Activated CD4-positive, alpha-beta T cell treated with anti-CD3 and anti-CD28 coated beads, Interleukin-2, amount 50 U/mL, for 16 hours (primary cell): Measurements from ENCODE around the gene CTIF.

ENCODE experiments used
- DNase-seq: peaks from one replicate; pipeline ENCODE4 v3.0.0-alpha.2; 2020

Gene CTIF

DNA sequence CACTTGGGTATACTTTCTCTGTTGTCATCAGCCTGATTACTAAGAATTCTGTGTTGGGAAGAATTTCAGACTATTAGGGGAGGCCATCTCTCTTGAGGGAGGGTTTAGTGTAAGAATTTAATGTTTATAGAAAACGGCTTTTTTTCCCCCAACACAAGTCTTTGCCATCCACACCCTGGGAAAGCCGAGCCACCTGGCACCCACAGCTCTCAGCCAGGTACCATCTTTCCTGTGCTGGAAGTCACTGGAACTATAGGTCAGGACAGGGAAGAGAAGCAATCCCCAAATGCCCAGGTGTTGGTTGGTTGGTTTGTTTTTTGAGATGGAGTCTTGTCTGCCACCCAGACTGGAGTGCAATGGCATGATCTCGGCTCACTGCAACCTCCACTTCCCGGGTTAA lies 256.9 kb downstream of the CTIF start:
- no peak for DNase-seq

DNA sequence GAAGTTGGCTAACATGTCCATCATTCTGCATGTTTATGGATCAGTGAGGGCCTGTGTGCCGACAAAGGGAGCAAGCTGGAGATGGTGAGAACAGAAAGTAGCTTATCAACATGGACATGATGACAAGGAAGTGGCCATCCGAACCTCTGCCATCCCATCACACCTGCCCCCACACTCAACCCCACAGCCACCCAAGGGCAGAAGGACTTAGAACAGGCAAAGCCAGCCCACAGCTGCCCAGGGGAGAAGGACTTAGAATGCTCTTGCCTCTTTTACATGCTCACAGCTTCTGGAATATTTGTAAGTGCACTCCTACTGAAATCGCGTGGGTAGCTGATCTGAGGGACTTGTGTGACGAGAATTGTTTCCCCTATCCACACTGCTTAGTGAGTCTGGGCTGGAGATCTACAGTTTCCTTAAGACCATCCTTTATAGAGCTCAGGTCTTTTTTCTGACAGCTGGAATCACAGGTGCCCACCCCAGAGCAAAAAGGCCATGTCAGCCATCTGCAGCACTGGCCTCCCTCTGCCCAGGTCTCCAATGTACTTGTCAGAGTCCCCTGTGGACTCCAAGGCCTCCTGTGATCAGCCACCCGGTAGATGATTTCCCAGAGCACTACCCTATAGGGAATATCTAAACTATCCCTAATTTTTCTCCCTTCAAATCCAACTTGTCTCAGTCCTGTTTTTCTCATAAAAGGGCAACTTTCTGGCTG lies 257.8 kb downstream of the CTIF start:
- no peak for DNase-seq

DNA sequence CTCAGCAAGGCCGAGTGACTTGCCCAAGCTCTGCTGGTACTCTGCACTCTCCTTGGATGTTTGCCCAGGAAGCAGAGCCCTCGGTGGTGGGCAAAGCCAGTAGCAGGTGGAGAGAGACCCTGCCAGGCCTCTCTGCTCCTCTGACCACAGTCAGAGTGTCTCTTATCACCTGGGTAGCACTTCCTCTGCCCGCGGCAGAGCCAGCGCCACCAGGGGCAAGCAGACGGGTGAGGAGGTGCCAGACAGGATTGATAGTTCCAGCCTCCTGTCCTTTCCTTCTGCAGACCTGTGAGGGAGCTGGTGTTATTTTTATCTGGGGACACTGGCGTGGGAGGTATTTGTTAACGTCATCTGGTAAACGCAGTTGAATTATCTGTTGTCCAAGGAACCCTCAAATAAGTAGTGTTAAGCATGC lies 259.0 kb downstream of the CTIF start:
- DNase-seq, result no peak

DNA sequence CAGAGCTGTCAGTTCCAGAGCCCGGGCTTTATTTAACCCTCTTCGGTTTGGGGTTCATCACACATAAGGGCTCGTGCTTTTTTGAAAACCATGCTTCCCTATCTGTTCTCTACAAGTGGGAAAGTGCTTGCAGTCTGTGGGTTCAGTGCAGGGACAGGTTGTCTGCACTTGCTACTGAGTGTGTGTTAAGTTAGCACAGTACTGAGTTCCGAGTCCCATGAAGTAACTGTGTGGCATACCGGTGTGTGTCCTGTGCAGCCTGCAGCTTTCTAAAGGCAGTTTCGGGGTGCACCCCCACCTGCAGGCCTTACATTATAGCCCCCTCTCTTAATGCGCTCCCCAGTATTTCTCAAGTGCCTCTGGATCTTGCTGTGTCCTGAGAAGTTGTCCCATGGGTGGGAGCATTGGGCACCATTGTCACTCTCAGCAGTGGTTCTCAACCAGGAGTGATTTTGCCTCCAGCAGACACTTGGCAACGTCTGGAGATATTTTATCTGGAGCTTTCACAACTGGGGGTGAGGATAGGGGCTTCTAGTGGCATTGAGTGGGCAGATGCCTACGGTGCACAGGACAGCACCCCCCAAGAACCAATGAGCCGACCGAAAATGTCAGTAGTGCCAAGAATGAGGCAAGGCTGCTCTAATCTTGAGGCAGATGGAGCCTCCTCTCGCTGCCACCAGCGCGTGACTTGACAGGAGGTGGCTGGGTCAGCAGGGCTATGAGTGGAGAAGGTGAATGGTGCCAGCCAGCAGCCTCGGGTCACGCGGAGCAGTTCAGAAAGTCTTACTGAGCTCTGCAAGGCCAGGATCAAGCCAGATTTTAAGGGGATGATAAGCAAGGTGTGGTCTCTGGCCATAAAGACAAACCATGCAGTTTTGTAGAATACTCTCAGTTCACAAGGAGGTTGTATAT lies 259.8 kb downstream of the CTIF start:
- no peak for DNase-seq

DNA sequence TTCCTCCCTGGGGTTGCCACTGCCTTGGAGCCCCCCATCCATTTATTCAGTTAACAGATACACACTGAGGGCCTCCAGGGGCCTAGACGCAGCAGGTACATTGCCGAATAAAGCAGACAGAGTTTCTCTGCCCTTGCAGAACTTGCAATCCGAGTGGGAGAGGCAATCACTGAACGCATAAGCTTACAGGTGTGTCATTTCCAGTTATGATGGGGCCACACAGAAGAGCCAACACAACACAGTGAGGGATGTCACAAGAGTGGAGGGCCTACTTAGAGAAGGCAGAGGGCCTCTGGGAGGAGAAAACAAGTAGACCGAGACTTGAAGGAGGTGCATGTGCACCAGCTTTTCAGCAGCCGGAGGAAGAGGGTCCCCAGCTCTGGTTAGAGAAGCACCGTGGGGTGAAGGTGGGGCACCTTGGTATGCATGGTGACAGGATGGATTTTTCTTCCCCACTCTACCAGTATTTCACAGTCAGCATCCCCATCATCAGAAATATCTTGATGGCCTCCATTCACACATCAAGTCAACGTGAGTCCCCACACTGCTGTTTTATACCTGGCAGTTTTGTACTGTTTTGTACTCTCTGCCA lies 261.0 kb downstream of the CTIF start:
- no peak for DNase-seq

DNA sequence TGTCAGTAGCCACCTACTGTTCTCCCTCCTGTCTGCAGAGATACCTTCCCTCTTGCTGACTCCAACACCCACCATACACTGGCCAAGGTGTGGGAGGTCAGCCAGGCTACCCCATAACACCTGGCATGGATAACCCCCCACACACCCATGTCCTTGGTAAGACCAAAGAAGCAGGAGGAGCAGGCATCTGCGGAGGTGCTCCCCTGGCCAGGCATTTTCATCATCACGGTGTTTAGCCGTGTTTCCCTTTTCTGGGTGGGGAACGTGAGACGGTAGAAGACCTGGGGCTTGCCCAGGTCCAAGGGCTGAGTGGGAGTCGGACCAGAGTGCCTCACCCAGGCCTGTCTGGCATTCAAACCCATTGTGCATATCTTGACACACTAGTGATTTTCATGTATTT lies 261.6 kb downstream of the CTIF start:
- no peak for DNase-seq

DNA sequence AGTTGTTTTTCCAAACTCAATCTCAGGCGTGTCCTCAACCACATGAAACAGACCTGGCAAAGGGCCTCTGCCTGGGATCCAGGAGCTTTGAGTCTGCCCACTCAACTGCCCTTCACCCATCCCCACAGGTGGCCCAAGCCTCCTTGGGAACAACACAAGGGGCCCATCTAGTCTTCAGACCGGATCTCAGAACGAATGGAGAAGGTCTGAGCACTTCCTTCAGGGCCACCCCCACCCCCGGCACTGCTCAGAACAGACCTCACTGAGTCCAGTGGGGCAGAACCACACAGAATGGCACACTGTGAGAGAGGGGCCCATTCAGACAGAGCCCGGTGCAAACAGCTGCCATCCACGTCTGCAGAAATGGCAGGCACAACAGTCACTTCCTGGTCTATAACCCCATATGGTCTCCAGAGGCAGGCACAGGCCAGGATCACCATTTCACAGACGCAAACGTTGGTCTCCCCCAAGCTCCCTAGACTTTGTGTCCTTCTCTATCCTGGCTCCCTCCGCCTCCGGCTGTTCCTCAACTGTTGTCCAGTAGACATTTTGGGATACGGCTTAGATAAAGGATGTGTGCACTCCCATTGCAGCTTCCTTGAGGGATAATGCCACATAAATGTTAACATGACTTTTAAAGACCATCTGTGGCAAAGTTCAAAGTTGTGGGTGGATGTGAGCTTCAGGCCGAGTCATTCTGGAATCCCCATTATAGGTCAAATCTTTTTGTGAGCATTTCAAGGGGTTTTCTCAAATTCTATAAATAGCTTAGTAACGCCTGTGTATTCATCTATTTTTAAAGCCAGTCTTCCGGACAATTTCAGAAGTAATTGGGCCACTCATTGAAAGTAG lies 262.3 kb downstream of the CTIF start:
- peak; percentile 42 for DNase-seq

DNA sequence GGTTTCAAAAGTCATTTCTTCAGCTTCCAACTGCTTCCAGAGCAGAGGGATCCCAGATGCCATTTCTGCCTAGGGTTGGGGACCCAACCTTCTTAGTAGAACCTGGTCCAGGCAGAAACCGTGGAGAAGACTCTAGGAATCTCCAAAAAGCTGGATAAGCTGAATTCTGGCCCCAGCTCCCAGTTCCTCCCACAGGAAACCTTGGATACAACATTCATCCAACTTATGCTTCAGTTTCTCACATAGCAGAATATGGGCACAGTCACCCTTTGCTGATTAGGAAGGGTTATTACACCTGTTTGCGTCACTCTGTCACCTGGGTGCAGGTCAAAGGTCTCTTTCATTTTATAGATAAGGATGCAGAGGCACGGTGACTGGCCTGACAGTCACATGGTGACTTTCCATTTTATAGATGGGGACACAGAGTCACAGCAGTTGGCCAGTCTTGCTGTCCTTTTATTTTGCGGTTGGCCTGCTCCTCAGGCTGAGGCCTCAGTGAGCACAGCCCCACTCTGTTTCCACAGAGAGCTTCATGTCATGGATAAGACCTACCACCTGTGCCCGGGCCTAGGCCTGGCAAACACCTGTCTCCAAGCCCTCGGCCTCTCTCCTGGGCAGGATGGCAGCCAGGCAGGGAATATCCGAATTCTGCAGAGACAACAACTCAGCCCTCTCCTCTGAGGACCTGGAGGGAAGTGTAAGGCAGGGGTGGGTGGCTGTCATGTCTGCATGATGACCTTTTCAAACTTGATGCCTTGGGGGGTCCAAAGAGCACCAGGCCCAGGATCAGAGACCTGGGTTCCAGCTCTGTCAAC lies 263.1 kb downstream of the CTIF start:
- no peak for DNase-seq

DNA sequence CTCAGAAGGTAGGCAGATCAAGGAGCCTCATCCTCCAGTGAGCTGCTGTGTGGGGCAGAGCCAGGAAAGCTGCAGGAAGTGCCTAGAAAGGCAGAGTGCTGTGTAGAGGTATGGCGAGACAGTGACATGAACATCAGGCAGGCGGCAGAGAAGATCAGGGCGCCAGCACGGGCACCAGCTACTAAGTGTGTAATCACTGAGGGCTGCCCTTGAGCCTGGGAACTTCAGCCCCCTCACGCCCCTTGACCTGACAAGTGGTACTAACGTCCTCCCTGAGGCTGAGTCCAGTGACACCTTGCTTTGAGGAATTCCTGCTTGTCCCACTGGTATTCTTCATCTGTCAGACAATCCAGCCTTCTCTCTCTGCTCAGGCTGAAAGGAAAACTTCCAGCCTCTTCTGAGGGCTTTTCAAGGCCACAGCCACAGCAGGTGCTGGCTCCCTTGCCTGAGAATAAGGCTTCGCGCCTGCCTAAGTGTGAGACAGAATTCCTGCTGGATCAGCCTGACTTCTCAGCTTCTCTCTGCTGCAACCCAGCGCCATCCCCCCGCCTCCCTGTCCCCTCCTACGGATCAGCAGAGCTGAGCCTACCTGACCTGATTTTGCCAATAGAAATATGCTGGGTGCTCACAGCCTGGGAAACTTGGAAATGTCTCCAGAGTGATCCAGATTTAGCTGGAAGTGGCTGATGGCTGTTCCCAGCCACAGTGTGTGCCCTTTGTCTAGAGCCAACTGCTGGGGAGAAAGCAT lies 263.9 kb downstream of the CTIF start:
- no peak for DNase-seq

DNA sequence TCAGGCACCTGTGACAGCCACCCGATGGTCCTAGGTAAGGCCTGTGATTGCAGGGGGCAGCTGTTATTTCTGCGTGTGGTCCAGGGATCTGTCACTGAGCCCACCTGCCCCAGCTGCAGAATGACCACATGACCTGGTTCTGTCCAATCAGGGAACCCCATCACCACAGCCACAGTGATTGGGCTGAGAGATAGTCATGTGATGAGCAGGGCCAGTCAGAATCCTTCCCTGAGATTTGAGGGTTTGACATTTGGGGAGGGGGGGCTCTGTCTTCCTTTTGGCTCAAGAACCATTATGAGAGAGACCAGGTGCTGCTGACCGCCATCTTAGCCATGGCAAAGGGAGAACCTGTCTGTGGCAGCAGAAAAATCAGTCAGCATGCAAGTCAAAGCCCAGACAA lies 264.7 kb downstream of the CTIF start:
- DNase-seq, result no peak

DNA sequence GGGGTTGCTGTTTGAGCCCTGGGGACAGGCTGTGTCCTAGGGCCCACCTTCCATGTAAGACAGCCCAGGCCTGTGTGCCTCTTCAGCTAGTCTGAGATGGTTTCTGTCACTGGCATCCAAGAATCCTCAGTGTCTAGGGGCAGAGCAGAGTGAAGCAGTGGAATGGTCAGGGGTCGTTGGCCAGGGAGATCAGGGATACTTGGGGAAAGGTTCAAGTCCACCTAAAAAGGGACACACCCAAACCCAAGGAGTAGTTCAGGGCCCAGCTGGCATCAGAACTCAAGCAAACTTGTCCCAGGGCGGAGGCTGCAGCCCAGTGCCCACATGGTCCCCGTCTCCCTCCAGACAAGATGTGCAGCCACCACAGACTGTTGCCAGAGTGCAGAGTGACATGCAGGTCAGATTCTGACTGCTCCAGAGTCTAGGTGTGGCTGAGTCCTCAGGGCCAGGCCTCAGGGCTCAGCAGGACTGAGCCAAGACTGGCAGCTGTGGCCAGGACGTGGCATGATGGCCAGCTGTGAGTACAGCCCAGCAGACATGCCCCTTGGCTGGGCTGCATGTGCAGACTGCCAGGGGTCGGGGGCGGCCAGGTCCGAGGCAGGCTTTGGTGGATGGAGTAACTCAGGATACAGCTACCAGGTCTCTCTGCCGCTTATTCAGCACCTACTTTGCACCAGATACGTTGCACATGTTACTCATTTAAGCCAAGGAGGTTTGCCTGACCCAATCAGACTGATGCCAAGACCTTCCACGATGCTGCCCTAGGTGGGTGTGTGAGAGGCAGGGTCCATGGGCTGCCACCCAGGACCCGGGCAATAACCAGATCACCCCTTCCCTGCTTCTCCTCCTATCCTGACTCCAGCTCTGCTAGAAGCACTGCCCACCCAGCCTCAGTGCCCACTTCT lies 265.4 kb downstream of the CTIF start:
- no peak for DNase-seq

DNA sequence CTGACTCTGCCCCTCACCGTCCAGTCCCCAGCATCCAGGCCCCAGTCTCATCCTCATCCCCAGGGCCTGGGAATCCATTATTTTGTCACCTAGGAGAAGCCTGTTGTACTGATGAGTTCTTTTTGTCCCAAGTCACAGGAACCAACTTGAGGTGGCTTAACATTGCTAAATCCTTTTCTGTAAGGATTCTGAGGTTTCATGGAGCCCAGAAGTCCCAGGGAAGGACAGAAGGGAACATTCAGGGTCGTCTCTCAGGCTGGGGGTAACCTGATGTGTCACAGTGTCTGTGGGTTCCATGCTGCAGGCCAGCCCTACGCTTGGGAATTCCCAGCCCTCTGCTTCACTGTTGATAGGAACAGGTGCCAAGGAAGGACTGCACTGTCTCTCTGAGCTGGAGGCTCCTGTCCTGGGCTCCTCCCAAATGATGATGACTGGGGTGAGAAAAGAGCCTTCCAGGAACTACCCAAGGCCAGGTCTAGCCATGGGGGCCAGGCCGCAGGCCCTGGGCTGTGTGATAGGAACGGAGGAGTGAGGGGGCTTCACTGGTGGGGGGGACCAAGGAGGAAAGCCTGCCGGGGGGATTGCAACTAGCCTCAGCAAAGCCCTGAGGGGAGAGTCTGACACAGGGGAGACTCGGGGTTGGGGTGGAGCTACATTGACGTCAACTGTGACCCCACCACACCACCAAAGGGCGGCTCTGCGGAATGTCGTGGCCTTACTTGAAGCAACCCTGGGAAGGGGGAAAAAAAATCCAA lies 266.2 kb downstream of the CTIF start:
- DNase-seq, result no peak

DNA sequence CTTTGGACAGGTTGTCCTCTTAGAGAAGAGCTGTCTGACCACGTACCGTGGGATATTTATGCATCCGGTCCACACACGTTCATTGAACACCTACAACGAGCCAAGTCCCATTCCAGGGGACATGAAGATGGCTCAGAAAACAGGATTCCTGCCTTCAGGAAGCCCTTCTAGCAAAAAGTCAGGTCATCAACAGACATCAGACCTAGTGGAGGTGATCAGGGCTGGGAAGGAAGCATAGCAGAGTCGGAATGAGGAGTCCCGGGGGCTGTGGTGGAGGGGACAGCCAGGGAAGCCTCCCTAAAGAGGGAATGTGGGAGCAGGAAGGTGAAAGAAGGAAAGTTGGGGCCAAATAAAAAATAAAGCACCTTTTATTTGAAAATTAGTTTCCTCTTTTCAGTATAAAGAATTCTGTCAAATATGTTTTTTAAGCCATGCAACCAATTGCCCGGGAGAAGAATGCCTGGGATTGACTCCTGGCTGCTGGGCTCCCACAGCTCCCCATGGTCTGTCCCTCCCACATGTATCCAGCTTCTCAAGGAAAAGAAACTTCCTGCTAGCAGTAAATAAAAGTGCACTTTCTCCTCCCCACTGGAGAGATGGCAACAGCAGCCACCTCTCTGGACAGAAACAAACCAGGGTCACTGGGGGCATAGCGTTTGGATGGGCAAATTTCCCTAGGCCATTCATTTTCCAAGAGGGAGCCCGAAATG lies 267.1 kb downstream of the CTIF start:
- DNase-seq, result no peak

DNA sequence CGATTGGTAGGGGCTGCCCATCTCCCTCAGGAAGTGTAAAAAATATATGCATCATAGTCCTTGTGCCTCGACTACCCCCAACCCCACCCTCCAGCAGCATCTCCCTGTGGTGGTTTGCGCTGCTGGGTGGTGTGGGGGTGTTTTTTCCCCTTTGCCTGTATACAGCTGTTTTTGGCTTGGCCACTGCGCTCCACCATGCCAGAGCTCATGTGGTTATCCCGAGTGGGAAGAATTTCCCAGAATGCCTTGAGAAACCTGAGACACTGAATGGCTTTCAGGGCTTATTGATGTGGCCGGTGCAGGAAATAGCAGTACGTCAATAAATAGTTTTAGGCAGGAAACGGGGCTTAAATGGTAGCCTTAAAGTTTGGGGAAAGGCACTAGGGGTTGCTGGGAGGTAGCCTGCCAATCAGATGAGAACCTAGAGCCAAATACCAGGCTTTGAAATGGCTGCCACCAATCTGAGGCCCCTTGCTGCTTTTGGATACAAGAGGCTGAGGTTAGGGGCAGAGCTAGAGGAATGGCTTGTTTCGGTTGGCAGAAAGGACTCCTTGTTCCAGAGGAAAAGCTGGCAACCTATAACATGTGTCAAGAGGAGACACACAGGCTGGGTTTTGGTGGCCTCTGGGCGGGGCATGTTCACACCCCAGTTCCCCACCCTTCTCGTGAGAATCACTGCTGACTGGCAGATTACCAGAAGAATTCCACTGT lies 267.9 kb downstream of the CTIF start:
- DNase-seq, result peak; percentile 10

DNA sequence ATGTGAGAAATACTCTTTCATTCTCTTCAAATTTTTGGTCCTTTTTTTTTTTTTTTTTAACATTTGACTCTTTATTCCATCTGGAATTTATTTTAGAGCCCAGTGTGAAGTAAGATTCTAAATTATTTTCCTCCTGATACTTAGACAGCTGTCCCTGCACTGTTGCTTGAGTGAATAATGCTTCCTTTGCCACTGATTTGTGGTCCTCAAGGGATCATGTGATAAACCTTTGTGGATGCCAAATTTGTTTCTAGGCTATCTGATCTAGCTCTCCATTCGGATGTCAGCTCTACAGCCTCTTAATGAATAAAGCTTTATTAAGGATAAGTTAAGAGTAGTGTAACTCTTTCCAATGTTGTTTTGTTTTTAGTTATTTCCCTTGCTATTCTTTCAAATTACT lies 269.6 kb downstream of the CTIF start:
- DNase-seq, result no peak

DNA sequence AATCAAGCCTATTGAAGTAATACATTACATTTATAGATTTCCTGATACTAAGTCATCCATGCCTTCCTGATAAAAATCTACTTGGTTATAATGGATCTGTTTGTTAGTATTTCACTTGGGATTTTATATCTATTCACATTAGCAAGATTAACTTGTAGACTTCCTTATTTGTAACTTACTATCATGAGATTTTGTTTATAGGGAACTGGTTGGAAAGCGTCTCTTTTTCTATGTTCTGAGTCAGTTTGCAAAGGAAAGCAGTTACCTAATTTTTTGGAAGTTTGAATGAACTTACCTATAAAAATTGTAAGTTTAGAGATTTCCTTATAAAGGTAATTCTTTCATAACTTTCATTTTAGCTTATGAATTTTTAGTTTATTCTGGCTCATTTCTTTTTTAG lies 270.5 kb downstream of the CTIF start:
- DNase-seq, result no peak

DNA sequence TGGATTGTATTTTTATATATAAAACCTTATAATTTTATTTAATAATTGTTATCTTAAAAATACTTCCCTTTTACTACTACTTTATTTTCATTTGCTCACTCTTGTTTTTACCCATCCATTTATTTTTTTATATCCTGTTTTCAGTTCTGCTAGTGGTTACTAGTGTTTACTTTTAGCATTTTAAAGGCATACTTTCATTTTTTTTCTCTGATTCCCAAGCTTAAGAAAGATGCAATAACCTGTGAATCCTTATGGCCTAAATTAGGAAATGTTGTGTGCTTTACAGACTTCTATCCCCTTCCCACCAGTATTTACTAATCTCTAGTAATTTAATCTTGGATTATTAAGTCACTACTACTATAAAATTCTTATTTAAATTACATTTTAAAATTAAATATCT lies 272.0 kb downstream of the CTIF start:
- DNase-seq, result no peak

DNA sequence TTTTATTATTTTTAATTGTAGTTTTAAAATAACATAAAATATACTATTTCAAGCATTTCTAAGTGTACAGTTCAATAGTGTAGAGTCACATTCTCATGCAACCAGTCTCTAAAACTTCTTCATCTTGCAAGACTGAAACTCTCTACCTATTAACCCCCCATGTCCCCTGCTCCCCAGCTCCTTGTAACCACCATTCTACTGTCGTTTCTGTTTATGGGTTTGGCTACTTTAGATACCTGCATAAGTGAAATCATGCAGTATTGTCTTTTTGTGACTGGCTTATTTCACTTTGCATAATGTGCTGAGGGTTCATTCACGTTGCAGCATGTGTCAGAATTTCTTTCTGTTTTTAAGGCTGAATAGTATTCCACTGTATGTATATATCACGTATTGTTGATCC lies 272.6 kb downstream of the CTIF start:
- DNase-seq, result no peak
